ENCODE data around the gene TAMALIN. TPM values are rescaled to one million over a fixed set of nuclear protein-coding genes. Genes with fewer than 3 reads are reported as not detected.

The TAMALIN gene
- polyA plus RNA-seq, 4 donors: 15.7 to 20.4 (median 18.1) TPM

DNA sequence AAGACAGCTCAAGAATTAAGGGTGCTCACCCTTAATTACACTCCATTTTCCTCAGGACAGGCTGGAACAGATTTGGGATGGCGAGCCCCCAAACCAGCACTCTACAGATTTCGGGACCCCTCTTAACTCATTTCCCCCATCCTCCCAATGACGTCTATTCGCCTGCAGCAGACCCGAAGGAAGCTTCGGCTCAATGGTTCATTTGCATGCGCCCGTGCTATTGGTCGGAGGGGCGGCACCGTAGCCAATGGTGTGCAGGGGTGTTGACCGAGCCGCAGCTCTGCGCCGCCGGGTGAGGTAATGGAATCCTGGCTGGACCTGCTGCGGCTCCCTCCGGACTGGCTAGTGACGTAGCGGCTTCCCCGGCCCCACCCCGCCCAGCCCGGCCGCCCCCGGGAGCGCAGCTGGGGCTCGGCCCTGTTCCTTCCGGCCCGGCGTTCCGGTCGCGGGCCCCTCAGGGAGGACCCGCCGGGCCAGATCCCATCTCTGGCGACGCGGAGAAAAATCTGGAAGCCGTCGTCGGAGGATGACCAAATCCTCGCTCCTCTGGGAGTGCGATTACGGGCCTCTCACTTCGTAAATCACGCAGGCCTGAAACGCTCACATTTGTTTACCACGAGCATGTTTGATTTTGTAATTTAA, 26.2 kb downstream of the TAMALIN start:
- peak in 3 of 4 donors; percentile 83 to 91 (median 87) for DNase-seq (ENCODE audit: low read depth in 4 of 4, low spot score in 3 of 4)

DNA sequence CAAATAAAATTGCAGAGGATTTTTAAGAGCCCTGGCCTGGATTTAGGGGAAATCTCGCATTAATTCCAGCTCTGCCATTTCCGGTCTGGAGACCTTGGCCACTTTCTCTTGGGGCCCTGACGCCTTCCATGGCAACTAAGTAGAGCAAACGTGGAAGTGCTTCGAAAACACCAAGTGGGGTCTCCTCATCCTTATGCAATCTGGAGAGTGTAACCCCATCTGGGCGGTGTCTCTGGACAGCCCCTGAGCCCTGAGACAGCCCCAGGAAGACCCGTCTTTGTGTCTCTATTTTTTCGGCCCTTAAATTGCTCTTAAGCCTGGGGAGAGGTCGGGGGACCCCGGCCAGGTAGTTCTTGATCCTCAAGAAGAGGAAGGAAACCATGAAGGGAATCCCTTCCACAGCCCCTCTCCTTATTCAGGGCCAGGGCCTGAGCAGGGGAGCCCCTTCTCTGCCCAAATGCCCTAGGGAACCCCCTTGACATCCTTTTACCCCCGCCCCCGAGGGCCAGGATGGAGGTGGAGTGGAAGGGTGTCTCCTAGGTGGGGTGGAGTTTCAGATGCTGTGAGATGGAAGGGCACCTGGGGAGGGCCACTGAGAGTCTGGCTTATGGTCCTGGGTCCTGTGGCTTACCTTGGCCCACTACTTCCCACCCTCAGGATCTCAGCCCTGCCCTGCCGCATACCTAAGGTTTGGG, 26.8 kb downstream of the TAMALIN start:
- DNase-seq (ENCODE audit: low read depth in 4 of 4, low spot score in 3 of 4): no peak

DNA sequence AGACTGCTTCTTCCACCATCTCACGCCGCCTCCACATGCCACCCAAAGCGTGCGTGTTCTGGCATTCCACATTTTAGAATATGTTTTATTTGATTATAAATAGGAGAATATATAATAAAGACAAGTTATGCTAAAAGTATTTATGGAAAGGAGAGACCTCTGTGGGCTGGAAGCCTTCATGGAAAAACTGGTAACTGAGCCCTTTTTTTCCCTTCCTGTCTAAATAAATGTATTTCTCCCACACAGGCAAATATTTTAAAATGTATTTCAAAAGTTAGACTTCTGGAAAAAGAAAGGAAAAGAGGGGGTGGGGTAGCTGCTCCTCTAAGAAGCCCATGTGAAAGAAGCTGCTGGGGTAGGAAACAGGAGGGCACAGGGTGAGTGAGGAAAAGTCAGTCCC, 28.4 kb downstream of the TAMALIN start:
- no peak for DNase-seq (ENCODE audit: low read depth in 4 of 4, low spot score in 3 of 4)

DNA sequence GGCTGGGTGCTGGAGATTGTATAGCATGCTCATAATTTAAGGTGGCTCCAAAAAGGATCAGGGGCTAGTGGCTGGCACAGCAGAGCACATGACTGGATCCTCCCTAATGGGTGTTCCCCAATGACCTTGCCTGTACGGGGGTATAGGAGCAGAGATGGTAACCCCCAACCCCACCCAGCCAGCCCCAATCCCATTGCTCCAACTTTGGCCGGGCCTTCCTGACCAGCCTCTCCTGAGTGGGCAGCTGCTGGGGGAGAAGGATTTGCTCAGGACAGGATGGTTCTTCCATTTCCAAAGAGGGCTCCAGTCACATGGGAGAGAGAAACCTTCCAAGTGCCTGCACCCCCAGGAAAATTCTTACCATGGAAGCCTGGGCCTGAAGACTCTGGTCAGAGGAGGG, 29.2 kb downstream of the TAMALIN start:
- DNase-seq (ENCODE audit: low read depth in 4 of 4, low spot score in 3 of 4): no peak

DNA sequence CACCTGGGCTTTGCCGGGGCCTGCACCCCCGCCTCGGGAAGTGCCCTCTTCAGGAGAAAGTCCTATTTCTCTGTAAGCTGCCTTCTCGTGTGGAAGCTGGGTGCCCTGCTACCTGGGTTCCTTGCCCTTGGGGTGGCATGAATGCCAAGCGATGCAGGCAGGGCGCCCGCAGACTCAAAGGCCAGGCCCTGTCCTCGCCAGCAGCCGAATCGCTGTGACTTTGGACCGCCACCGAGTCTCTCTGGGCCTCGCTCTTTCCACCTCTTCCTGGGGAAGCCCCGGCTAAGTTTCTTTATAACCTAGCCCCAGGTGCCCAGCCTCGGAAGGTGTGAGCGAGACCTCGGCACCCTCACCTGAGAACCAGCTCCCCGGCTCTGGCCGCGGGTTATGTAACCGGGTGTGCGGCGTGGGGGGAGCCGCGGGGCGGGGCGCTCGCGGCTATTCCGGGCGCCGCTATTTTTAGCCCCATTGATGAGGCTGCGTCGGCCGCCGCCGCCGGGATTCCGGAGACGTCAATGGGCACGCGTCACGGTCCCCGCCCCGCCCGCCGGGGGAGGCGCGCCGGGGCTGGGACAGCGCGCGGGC, 29.9 kb downstream of the TAMALIN start:
- no peak for DNase-seq (ENCODE audit: low read depth in 4 of 4, low spot score in 3 of 4)

DNA sequence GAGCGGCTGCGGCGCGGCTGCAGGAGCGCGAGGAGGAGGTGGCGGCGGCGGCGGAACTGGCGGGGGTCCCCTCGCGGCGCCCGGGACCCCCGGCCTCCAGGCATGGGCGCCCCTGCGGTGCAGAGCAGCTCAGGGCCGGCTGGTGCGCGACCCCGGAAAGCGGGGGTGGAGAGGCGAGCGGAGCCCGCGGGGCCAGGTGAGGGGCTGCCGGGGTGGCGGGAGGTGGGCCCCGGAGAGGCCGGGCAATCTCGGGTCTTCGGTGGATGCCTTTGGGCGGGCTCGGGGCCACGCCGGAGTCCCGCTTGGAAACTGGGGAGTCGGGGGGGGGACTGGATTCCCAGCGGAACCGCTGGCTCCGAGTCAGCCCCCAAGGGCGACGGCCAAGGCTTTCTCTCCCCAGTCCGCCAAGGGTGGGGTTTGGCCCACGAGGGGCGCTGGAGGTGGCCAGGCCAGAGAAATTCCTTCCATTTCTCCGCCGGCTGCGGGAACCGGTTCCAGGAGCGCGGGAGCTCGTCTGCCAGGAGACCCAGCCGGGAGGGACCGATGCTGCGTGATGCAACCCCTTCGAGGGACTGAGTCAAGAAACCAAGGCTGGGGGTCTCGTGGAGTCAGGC, 30.6 kb downstream of the TAMALIN start:
- no peak for DNase-seq (ENCODE audit: low read depth in 4 of 4, low spot score in 3 of 4)

DNA sequence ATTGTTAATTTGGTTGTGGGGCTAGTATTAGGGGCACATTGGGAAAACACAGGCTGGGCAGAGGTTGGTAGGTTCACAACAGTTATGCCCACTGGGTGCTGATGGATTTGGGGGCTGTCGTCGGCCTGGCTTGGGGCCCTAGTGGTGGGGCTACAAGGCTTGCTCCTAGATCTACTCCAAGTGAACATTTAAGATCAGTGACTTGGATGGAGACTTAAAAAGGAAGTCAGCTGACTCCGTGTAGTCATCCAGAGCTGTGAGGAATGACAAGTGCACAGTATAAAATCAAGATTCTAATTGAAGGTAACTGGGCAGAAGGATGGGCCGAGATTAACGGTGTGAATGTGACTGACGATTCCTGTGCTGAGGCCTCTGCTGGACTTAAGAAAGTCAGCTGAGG, 31.7 kb downstream of the TAMALIN start:
- no peak for DNase-seq (ENCODE audit: low read depth in 4 of 4, low spot score in 3 of 4)

DNA sequence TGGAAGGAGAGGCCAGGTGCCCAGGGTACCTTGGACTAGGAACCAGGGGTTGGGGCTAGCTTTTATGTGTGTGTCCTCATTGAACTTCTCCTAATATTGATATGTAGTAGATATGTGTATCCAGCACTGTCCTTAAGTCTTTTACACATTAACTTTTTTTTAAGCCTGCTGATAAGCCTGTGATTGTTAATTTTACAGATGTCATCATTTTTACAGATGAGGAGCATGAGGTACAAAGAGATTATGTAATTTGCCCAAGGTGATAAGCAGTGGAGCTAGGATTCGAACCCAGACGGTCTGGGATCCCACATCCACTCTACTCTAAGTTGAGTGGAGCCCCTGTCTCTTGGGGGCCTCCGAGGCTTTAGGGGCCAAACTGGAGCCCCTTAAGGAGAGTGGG, 34.3 kb downstream of the TAMALIN start:
- DNase-seq (ENCODE audit: low read depth in 4 of 4, low spot score in 3 of 4): no peak

DNA sequence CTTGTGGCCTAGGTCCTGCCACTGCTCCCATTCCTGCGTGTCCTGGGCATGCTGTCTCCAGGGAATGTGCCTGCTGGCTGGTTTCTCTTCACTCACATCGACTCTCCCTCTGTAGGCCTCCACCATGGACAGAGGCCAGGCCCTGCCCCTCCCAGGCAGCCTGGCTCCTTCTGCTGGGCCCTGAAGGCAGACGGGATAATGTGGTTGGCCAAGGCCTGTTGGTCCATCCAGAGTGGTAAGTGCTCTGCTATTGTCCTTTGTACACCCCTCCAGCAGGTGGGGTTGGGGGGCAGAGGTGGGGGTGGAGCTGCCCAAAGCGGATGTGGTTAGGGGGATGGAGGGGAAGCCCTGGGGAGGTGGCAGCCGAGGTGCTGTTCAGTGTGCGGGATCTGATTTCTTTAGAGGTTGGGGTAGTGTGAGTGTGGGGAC, 35.0 kb downstream of the TAMALIN start:
- no peak for DNase-seq (ENCODE audit: low read depth in 4 of 4, low spot score in 3 of 4)

DNA sequence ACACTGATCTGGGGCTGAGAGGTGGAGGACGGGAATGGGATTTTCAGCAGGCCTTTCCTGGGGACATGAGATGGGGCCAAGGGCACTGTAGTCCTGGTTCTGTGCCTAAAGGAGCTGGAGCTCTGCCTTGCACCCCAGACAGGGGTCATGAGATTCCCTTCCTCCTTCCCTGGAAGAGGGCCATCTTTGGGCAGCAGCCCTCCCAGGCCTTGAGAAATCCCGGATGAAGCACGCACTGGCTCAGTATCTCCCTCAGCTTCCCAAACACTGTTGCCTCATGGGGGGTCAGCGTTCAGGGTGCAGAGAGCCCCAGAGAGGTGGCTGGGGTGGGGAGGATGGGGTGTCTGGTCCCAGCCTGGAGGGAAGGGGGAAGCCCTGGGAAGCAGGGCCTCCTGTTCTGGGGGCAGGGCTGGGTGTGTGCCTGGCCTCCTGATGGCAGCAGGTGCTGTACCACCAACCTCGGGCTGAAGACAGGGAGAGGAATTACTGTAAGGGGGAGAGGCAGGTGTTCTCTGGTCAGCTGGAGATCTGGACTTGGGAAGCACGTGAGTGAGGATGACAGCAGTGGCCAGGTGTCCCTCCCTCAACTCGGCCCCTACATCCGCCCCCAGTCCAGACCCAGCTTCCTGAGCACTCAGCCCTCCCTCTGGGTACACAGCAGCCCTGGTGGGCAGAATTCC, 36.1 kb downstream of the TAMALIN start:
- DNase-seq (ENCODE audit: low read depth in 4 of 4, low spot score in 3 of 4): no peak

DNA sequence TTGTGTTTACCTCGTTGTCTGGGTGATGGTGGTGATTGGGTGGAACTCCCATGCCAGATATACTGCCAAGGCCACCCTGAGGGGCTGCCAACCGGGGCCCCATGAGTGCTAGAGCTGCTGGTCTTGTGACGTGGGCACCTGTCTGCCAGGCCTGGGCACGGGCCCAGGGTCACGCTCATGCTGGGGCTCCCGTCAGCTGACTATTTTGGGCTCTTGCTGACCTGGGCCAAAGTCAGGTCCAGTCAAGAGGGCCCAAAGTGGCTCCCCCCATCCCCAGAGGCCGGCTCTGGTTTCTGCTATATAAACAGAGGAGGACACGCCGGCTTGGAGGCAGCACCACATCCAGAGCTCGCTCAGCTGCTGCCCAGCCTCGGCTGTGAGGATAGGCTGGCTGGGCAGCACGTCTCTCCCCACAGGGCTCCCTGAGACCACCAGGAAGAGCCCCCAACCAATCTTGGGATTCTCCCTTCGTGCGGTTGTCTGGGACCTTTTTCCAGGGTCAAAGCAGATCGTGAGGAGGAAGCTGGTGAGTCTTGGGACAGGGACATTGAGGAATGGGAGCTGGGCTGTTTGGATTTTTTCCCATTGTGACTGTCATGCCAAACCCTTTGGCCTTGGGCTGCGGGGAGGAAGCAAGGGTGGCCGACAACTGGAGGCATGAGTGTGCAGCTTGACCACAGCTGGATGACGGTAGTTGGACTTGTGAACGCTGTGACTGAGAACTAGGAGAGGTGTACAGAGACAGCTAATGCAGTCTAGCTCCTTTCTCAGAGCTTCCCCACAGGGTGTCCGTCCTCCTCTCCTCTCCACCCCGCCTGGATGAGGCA, 36.9 kb downstream of the TAMALIN start:
- no peak for DNase-seq (ENCODE audit: low read depth in 4 of 4, low spot score in 3 of 4)

DNA sequence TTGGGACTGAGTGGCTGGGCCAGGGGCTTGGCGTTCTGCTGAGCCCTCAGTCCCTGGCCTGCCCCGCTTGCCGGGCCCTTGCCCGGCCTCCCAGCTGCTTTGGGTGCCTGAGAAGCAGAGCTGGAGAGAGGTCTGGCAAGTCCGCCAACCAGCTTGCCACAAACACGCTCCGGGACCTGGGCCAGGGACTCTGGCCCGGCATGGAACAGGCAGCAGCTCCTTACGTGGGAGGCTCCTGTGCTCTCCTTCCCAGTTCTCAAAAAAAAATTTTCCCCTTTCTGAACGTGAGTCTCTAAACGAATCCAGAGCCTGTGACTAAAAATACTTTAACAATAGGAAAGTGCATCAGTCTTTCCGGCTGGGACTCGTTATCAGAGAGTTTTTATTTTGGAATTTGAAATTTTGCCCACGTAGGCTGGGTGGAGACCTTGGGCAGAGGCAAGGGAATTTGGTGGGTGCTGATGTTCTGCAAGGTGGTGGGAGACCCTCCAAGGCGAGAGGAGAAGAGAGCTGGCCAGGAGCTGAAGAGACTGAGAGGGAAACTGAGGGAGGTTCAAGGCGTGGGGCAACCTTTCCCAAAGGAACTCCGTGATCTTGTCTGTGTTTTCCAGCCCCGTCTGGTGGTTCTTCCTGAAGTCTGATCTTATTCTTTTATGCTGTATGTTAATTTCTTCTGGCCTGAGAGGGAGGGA, 37.7 kb downstream of the TAMALIN start:
- DNase-seq (ENCODE audit: low read depth in 4 of 4, low spot score in 3 of 4): no peak

DNA sequence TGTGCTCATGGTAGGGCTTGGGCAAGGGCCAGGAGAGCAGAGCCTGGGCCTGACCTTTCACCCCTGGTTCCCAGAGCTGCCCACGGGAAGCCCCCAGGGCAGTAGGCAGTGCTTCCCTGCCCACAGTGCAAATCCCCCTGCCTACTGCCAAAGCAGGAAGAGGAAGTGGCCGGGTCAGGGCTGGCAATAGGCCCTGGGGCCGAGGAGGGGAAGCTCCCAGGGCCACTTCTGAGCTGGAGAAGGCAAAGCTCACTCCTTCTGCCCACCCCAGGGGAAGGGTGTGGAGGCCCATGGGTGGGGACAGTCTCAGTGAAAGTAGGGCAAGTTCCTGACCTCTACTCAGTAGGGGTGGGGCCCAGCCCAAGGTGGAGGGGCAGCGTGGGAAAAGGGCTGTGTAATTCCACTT, 39.1 kb downstream of the TAMALIN start:
- no peak for DNase-seq (ENCODE audit: low read depth in 4 of 4, low spot score in 3 of 4)

DNA sequence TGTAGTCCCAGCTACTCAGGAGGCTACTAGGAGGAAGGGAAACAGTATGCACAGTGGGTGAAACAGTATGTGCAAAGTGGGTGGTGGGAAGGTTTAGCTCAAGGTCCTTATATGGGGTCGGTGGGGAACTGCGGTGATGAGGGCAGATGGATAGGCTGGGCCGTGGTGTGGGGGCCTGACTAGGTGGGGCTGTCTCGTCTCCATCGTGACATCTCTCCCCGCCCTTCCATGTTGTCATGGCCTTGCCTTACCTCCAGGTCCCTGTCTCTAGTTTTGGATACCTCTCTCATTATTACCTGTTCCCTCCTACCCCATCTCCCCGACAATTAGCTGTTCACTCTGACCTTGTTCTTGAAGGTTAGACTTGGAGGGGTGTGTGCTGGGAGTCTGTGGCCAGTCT, 40.1 kb downstream of the TAMALIN start:
- DNase-seq (ENCODE audit: low read depth in 4 of 4, low spot score in 3 of 4): no peak

DNA sequence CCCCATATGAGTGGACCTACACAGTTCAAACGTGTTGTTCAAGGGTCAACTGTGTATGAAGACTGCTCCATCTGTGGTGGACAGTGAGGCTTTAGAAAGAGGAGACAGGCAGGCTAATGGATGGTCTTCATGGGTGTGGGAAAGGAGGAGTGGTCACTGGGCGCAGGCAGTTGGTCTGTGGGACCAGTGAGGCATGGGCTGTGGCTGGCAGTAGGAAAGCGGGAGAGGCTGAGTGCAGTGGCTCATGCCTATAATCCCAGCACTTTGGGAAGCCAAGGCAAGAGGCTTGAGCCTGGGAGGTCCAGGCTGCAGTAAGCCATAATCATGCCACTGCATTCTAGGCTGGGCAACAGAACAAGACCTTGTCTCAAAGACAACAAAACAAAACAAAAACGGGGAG, 42.5 kb downstream of the TAMALIN start:
- no peak for DNase-seq (ENCODE audit: low read depth in 4 of 4, low spot score in 3 of 4)

DNA sequence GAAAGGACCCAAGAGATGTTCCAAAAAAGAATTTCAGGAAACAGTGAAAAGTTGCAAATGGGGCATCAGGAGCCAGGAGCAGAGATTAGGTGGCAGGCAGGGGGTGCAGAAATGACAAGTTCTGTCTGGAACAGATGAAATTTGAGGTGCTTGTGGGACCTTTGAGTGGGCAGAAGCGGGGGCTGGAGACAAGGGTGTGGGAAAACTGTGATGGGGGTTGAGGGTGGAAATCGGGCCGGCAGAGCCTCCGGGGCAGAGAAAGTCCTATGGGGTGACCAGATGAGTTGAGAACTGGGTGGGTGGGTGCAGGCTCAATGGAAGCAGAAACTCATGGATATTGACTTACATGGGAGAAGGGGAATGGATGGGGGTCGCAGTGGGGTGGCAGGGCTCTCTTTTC, 42.9 kb downstream of the TAMALIN start:
- no peak for DNase-seq (ENCODE audit: low read depth in 4 of 4, low spot score in 3 of 4)

DNA sequence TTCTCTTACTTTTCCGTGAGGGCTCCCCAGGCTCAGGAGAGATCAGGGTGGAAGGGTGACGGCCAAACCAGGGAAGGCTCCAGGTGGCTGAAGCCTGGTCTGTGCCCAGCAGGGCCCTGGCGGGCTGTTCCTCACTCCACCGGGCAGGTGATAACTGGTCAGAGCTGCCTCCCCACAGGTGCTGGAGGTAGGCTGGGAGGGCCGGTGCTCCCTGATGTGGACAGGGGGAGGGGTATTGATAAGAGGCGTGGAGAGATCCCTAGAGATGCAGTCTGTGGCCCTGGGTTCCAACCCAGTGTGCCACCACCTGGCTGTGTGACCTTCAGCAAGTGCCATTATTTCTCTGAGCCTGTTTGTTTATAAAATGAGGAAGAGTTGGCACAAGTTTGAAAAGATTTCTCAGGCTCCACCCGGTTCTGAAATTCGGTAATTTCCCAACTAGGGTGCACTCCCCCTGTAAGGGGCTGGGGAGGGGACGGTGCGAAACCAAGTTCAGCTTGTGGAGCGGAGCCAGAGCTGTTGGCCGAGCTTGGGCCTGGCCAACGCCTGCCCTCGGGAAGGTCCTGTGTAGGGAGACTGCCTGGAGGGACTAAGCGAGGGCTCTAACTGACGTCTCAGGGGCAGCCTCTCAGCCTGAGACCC, 43.5 kb downstream of the TAMALIN start:
- DNase-seq (ENCODE audit: low read depth in 4 of 4, low spot score in 3 of 4): no peak

DNA sequence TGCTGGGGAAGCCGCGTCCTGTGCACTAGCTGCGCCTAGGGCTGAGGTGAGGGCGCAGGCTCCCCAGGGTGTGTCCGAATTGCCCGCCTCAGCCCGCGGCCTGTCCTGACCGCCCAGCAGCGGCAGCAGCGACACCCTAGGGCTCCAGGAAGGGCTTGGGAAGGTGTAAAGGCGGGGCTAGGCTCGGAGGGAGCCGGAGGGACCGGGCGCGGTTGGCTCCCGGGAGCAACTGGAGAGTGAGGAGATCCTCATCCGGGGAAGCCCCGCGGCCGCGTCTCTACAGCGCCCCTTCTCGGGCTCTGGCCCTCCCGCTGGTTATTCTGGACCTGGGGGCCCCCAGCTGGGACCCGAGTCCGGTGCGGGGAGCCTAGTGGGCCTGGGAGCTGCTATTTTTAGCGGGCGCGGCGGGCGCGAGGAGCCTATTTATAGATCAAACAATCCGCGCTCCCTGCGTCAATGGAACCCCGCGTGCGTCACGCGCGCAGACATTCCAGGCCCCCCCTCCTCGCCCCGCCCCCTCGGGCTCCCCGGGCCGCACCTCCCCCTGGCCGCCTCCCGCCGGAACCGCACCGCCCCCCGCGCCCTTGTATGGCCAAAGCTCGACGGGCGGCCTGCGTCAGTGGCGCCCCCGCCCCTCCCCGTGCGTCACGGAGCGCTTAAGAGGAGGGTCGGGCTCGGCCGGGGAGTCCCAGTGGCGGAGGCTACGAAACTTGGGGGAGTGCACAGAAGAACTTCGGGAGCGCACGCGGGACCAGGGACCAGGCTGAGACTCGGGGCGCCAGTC, 44.2 kb downstream of the TAMALIN start, which contains the start of gene NR4A1:
TSS of gene NR4A1 (plus strand) at position 685 of the 784 bp plus-strand sequence. CDS start 2,887 bp downstream, outside the sequence.
- peak; percentile 77 to 83 (median 81) for DNase-seq (ENCODE audit: low read depth in 4 of 4, low spot score in 3 of 4)

Data from left renal pelvis (tissue), 4 donors.